Measurements from ENCODE around the gene LRFN2. TPM values are rescaled to one million over a fixed set of nuclear protein-coding genes. Genes with fewer than 3 reads are reported as not detected.

LRFN2 gene
- total RNA-seq, 2 donors from 2014 or later = 0.62 TPM; not detected in 1

DNA sequence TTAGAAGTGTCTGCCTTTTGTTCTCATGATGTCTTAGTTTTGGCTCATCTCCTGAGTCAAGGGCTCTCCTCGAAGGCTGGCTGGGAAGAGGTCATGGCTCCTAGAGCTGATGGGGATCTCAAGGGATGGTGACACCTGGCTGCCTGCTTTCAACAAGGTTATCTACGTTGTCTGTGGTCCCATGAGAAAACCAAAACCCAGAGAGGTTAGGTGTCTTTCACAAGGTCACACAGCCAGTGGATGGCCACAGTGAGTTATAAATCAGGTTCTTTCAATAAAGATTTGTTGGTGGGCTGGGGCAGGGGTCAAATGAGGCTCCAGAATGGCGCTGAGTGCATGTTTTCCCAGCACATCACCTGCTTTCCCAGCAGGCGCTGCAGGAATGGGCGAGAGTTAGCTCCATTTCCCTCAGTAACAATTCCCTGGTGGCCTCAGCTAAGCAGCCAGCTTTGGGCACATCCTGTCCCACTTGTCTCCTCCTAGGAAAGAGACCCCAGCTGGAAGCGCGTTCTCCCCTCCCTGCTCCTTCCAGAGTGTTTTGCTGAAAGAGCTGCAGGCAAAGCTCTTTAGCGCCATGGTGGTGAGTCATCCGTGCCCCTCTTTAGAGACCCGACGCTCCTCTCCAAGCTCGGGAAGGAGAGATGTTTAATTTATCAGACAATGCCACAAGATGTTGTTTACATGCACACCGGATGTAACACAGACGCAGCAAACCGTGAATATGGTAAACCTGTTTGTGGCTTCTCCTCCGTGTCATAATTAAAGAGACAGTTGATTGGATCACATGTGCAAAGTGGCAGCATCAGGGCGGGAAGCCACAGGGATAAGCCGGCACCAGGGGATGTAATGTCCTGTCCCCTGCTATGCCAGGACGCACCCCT, 109.7 kb downstream of the LRFN2 start:
- Histone ChIP-seq H3K9me3 (no peaks in the 10 kb centered on the region), H3K27ac (no peak overlapping the region), H3K36me3 (no peaks in the 10 kb centered on the region), H3K4me1 (replicated peaks) (no peaks in the 10 kb centered on the region), H3K4me3 (no peak overlapping the region), H3K27me3 (replicated peaks; ENCODE audit: insufficient read depth) (no peaks in the 10 kb centered on the region)
- DNase-seq (ENCODE audit: low spot score) = no peak
- 26% methylated on average over 19 of the region's 19 CpGs for WGBS
- TF ChIP-seq, protein P1, sequence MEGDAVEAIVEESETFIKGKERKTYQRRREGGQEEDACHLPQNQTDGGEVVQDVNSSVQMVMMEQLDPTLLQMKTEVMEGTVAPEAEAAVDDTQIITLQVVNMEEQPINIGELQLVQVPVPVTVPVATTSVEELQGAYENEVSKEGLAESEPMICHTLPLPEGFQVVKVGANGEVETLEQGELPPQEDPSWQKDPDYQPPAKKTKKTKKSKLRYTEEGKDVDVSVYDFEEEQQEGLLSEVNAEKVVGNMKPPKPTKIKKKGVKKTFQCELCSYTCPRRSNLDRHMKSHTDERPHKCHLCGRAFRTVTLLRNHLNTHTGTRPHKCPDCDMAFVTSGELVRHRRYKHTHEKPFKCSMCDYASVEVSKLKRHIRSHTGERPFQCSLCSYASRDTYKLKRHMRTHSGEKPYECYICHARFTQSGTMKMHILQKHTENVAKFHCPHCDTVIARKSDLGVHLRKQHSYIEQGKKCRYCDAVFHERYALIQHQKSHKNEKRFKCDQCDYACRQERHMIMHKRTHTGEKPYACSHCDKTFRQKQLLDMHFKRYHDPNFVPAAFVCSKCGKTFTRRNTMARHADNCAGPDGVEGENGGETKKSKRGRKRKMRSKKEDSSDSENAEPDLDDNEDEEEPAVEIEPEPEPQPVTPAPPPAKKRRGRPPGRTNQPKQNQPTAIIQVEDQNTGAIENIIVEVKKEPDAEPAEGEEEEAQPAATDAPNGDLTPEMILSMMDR (IDR thresholded peaks at IDR 0.05) = no peak
- no peak for TF ChIP-seq POLR2A (IDR thresholded peaks at IDR 0.05)
- no peak for TF ChIP-seq POLR2AphosphoS5 (IDR thresholded peaks at IDR 0.05)
- intact Hi-C loops (cut with DNase I) = no loop called here

GRCh38 chr6:40476673-40477072, 110.5 kb downstream of the LRFN2 start:
- intact Hi-C loops (cut with DNase I) = no loop called here
- 94% methylated on average over 6 of the region's 6 CpGs for WGBS
- DNase-seq (ENCODE audit: low spot score) = no peak

GRCh38 chr6:40474937-40475336, 112.2 kb downstream of the LRFN2 start:
- no peaks in the 10 kb centered on the region for H3K4me1 ChIP-seq (replicated peaks)
- no peak overlapping the region for H3K27ac ChIP-seq
- DNase-seq (ENCODE audit: low spot score) = no peak
- WGBS = 87% methylated on average over 3 of the region's 3 CpGs
- TF ChIP-seq, protein P1 (IDR thresholded peaks at IDR 0.05) = no peak
- no peak for TF ChIP-seq POLR2A (IDR thresholded peaks at IDR 0.05)
- no peak for TF ChIP-seq POLR2AphosphoS5 (IDR thresholded peaks at IDR 0.05)
- no peak overlapping the region for H3K4me3 ChIP-seq
- no peaks in the 10 kb centered on the region for H3K27me3 ChIP-seq (replicated peaks; ENCODE audit: insufficient read depth)
- H3K9me3 ChIP-seq = no peaks in the 10 kb centered on the region
- intact Hi-C loops (cut with DNase I) = no loop called here
- H3K36me3 ChIP-seq = no peaks in the 10 kb centered on the region

More at GRCh38 chr6:40476673-40477072, 110.5 kb downstream of the LRFN2 start:
- H3K27ac ChIP-seq = no peak overlapping the region
- no peak overlapping the region for H3K4me3 ChIP-seq
- H3K27me3 ChIP-seq (replicated peaks; ENCODE audit: insufficient read depth) = no peaks in the 10 kb centered on the region
- TF ChIP-seq POLR2A (IDR thresholded peaks at IDR 0.05) = no peak
- TF ChIP-seq, protein P1 (IDR thresholded peaks at IDR 0.05) = no peak
- no peak for TF ChIP-seq POLR2AphosphoS5 (IDR thresholded peaks at IDR 0.05)
- no peaks in the 10 kb centered on the region for H3K9me3 ChIP-seq
- no peaks in the 10 kb centered on the region for H3K36me3 ChIP-seq
- H3K4me1 ChIP-seq (replicated peaks) = no peaks in the 10 kb centered on the region

GRCh38 chr6:40473026-40473425, 114.1 kb downstream of the LRFN2 start:
- Histone ChIP-seq H3K9me3 (no peaks in the 10 kb centered on the region), H3K27me3 (replicated peaks; ENCODE audit: insufficient read depth) (no peaks in the 10 kb centered on the region), H3K36me3 (no peaks in the 10 kb centered on the region), H3K4me3 (no peak overlapping the region), H3K27ac (no peak overlapping the region), H3K4me1 (replicated peaks) (no peaks in the 10 kb centered on the region)
- intact Hi-C loops (cut with DNase I) = no loop called here
- 52% methylated on average over 6 of the region's 6 CpGs for WGBS
- DNase-seq (ENCODE audit: low spot score) = no peak
- TF ChIP-seq POLR2A (IDR thresholded peaks at IDR 0.05) = no peak
- TF ChIP-seq POLR2AphosphoS5 (IDR thresholded peaks at IDR 0.05) = no peak
- TF ChIP-seq, protein P1 (IDR thresholded peaks at IDR 0.05) = no peak

DNA sequence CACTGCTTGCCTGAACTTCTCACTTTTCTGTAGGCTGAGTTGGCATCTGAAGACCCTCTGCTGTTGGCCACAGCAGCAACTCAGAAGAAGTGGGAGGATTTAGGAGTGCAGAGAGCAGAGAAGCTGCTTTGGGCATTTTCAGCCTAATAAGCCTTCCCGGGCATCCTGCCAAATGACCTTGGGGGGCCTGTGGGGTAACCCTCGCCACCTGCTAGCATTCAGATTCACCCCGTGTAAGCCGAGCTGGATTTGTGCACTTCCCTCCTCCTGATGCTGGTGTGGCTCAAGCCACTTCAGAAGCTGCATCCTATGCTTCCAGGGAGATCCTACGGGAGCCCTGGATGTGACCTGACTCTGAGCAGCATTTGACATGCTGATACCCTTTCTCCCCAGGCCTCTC, 114.8 kb downstream of the LRFN2 start:
- H3K4me3 ChIP-seq = no peak overlapping the region
- no peaks in the 10 kb centered on the region for H3K36me3 ChIP-seq
- H3K27me3 ChIP-seq (replicated peaks; ENCODE audit: insufficient read depth) = no peaks in the 10 kb centered on the region
- no peak for DNase-seq (ENCODE audit: low spot score)
- TF ChIP-seq POLR2AphosphoS5 (IDR thresholded peaks at IDR 0.05) (no peak), POLR2A (IDR thresholded peaks at IDR 0.05) (no peak)
- TF ChIP-seq, protein P1 (IDR thresholded peaks at IDR 0.05) = no peak
- WGBS = 30% methylated on average over 5 of the region's 5 CpGs
- intact Hi-C loops (cut with DNase I) = no loop called here
- no peaks in the 10 kb centered on the region for H3K9me3 ChIP-seq
- no peaks in the 10 kb centered on the region for H3K4me1 ChIP-seq (replicated peaks)
- H3K27ac ChIP-seq = no peak overlapping the region

Measured in prostate gland (tissue), 2 donors.